GM18498 (cell line): ENCODE results near the gene PLXDC2.

ENCODE experiments used
- ATAC-seq: cut with Tn5 transposase; IDR thresholded peaks from one replicate; pipeline ENCODE4 v1.9.1; 2021; ENCODE audit warnings: mild to moderate bottlenecking, moderate library complexity; ENCODE audit not compliant: unreplicated experiment

PLXDC2 gene

DNA sequence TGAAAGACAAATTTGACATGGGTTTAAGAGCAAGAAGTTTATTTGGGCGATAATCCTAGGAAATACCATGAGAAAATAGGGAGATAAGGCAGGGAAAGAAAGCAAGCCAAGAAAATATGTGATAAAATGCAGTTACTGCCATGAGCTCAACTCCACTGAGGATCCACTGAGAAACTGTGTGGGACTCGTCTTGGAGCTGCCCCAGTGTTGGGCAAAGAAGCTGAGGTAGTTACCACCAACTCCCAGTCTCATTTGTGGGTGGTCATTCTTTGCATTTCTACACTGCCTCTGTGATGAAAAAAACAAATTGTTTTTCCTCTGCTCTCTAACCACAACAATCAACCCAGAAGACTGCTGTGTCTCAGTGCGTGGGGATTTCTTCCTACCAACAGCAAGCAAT lies 498.2 kb downstream of the PLXDC2 start:
- ATAC-seq = no peak

GRCh38 chr10:20327954-20328353 lies 511.7 kb downstream of the PLXDC2 start:
- no peak for ATAC-seq

DNA sequence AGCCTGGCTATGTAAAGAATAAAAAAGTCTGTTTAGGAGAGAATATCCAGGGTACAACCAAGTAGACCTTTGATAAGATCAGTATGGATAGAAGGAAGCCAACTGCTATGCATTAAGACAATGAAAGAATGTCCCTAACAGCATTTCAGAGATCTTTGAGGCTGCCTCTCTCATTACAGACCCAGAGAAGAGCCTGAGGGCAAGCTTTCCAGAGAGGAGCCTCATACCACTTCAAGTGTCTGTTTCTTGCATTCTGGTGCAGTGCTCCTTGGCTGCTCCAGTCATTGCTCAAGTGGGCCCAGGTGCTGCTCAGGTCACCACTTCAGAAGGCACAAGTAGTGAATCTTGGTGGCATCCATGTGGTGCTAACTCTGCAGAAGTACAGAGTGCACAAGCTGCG lies 514.0 kb downstream of the PLXDC2 start:
- ATAC-seq = no peak

- ATAC-seq = no peak
Observed at GRCh38 chr10:20334559-20334958, 518.3 kb downstream of the PLXDC2 start.
